Parathyroid adenoma (tissue), 2 donors: Measurements from ENCODE around the gene NEK9.

Experiments
- H2AFZ ChIP-seq: fragments of 300-600 bp; sonication (generic); one replicate; pipeline ENCODE4 v1.7.0; 2017; ENCODE audit warnings: antibody characterized with exemption, mild to moderate bottlenecking
- H3K27ac ChIP-seq: fragments of 300-600 bp; sonication (generic); one replicate; pipeline ENCODE4 v1.7.0; 2017
- H3K27me3 ChIP-seq: fragments of 300-600 bp; sonication (generic); one replicate; pipeline ENCODE4 v1.7.0; 2017; ENCODE audit warnings: low read length; ENCODE audit not compliant: control insufficient read depth, insufficient read depth
- H3K36me3 ChIP-seq: fragments of 300-600 bp; sonication (generic); one replicate; pipeline ENCODE4 v1.7.0; 2017; ENCODE audit warnings: low read length; ENCODE audit not compliant: control insufficient read depth, insufficient read depth
- H3K4me1 ChIP-seq: fragments of 300-600 bp; sonication (generic); one replicate; pipeline ENCODE4 v1.7.0; 2017; ENCODE audit warnings: control low read depth
- H3K4me2 ChIP-seq: fragments of 300-600 bp; sonication (generic); one replicate; pipeline ENCODE4 v1.7.0; 2017; ENCODE audit warnings: low read length
- H3K4me3 ChIP-seq: fragments of 300-600 bp; sonication (generic); one replicate; pipeline ENCODE4 v1.7.0; 2017; ENCODE audit warnings: low read depth, low read length
- H3K79me2 ChIP-seq: fragments of 300-600 bp; sonication (generic); one replicate; pipeline ENCODE4 v1.7.0; 2017; ENCODE audit warnings: control low read depth
- H3K9ac ChIP-seq: fragments of 300-600 bp; sonication (generic); one replicate; pipeline ENCODE4 v1.7.0; 2017; ENCODE audit warnings: mild to moderate bottlenecking
- H3K9me3 ChIP-seq: fragments of 300-600 bp; sonication (generic); one replicate; pipeline ENCODE4 v1.7.0; 2017; ENCODE audit warnings: low read length; ENCODE audit not compliant: control insufficient read depth
- TF ChIP-seq, protein P1 (sequence below): fragments of 300-600 bp; sonication (generic); IDR thresholded peaks from one replicate; pipeline ENCODE4 v1.7.0; 2017; ENCODE audit warnings: antibody characterized with exemption, mild to moderate bottlenecking
- donor health status: primary hyperparathyroidism.

Gene NEK9

DNA sequence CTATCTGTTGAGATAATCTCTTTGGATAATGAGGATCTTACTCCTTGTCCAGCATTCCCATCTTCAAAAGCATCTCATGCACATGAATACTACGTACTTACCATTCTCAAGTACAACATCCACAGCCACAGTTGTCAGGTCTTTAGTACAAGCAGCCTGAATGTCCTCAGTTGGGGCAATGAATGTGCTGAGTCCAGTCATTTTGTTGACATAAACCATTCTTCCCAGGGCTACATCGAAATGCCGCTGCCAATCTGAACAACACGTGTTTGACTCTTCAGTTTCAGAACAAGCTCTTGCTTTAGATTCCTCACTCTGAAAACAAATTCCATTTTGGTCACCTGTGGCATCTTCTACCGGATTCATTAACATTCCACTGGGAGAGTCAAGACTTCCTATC is 80.6 kb downstream of the NEK9 start:
- Histone ChIP-seq H3K4me1 (peaks cover 3% of the 10 kb centered on the region), H3K27ac (no peak overlapping the region), H2AFZ (no peak overlapping the region)

DNA sequence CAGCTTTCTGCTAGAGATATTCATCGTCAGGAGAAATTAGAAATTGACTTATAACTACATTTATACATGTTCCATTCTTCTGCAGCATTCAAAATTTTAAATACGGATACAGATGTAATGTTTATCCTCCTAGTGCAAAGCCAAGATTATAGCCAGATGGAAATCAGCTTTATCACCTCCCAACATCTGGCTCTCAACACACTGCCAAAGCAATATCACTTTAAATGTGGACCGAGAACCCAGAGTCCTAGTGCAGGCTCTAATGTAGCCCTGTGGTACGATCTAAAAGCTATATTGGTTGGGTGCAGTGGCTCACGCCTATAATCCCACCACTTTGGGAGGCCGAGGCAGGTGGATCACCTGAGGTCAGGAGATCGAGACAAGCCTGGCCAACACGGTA is 82.1 kb downstream of the NEK9 start:
- Histone ChIP-seq H3K36me3 (no peaks in the 10 kb centered on the region), H3K9ac (no peak overlapping the region), H3K4me3 (no peak overlapping the region), H3K4me1 (no peaks in the 10 kb centered on the region), H3K27me3 (no peaks in the 10 kb centered on the region), H2AFZ (no peak overlapping the region), H3K79me2 (peaks cover 3% of the 10 kb centered on the region), H3K27ac (no peak overlapping the region), H3K4me2 (peak overlapping the region; percentile 26), H3K9me3 (no peaks in the 10 kb centered on the region)
- TF ChIP-seq, protein P1, sequence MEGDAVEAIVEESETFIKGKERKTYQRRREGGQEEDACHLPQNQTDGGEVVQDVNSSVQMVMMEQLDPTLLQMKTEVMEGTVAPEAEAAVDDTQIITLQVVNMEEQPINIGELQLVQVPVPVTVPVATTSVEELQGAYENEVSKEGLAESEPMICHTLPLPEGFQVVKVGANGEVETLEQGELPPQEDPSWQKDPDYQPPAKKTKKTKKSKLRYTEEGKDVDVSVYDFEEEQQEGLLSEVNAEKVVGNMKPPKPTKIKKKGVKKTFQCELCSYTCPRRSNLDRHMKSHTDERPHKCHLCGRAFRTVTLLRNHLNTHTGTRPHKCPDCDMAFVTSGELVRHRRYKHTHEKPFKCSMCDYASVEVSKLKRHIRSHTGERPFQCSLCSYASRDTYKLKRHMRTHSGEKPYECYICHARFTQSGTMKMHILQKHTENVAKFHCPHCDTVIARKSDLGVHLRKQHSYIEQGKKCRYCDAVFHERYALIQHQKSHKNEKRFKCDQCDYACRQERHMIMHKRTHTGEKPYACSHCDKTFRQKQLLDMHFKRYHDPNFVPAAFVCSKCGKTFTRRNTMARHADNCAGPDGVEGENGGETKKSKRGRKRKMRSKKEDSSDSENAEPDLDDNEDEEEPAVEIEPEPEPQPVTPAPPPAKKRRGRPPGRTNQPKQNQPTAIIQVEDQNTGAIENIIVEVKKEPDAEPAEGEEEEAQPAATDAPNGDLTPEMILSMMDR: no peak

More for the DNA sequence above, 80.6 kb downstream of the NEK9 start:
- Histone ChIP-seq H3K9me3 (no peaks in the 10 kb centered on the region), H3K79me2 (peaks cover 6% of the 10 kb centered on the region), H3K4me2 (no peak overlapping the region), H3K9ac (no peak overlapping the region), H3K27me3 (no peaks in the 10 kb centered on the region), H3K4me3 (no peak overlapping the region), H3K36me3 (no peaks in the 10 kb centered on the region)
- TF ChIP-seq, protein P1: no peak

DNA sequence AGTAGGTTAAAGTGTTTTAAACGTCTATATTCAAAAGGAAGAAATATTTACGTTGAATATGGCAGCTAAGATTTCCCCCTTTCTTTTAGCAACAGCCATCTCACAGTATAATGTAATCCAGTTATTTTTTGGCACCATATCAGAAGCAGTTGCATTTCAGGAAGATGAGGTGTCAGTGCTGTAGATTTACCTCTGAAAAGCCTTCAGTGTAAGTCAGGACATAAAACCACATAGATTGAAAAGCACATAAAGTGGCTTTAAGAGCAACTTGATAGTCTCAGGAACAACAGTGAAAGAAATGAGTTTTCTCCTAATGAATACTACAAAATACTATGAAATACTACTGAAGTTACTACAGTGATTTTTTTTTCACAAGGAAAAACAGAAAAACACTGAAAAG is 82.5 kb downstream of the NEK9 start:
- H3K4me1 ChIP-seq: no peaks in the 10 kb centered on the region
- no peaks in the 10 kb centered on the region for H3K9me3 ChIP-seq
- no peaks in the 10 kb centered on the region for H3K36me3 ChIP-seq
- no peak overlapping the region for H3K4me2 ChIP-seq
- H2AFZ ChIP-seq: no peak overlapping the region
- no peaks in the 10 kb centered on the region for H3K27me3 ChIP-seq
- H3K27ac ChIP-seq: no peak overlapping the region
- TF ChIP-seq, protein P1: no peak
- no peak overlapping the region for H3K9ac ChIP-seq
- H3K79me2 ChIP-seq: peaks cover 3% of the 10 kb centered on the region
- H3K4me3 ChIP-seq: no peak overlapping the region

DNA sequence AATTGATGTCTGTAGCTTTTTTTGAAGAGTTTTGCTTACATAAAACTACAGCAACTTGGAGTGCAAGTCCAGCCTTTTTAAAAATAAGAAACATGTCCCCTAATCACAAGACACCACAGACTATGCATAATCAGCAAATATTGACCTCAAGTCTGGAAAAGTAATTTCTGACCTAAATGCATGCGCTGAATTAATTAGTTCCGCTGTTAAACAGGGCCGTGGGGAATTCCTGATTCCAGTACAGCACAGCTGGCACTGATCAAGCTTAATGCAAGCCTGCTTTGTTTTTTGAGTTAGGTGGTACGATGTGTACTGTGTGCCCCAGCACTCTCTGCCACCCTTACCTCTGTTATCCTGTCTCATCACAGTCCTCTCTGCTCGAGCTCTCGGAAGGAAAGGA is 84.8 kb downstream of the NEK9 start:
- H3K27ac ChIP-seq: no peak overlapping the region

DNA sequence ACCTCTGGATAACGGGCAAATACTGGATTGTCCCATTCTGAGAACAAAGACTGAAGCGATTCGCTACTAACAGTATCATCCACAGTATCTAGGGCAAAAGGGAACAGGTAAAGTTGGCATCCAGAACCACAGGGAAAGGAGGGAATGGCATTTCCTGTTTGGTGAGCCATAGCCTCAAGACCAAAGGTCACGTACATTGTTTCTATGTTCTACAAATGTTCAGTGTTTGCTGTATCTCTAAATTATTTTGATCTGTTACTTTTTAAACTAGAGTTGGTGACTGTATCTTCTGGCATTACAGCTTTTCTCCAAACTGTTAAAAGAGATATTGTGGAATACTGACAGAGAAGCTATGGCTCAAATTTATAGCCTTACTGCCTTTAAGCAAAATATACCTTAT is 85.2 kb downstream of the NEK9 start:
- TF ChIP-seq, protein P1: no peak
- H3K9ac ChIP-seq: no peak overlapping the region
- H3K27me3 ChIP-seq: no peaks in the 10 kb centered on the region
- no peaks in the 10 kb centered on the region for H3K79me2 ChIP-seq
- no peaks in the 10 kb centered on the region for H3K9me3 ChIP-seq
- H3K4me1 ChIP-seq: no peaks in the 10 kb centered on the region
- H3K27ac ChIP-seq: no peak overlapping the region
- H3K36me3 ChIP-seq: no peaks in the 10 kb centered on the region
- no peak overlapping the region for H3K4me3 ChIP-seq
- H3K4me2 ChIP-seq: no peak overlapping the region
- no peak overlapping the region for H2AFZ ChIP-seq

More for the DNA sequence above, 84.8 kb downstream of the NEK9 start:
- H3K9me3 ChIP-seq: no peaks in the 10 kb centered on the region
- H3K9ac ChIP-seq: no peak overlapping the region
- no peaks in the 10 kb centered on the region for H3K4me1 ChIP-seq
- no peaks in the 10 kb centered on the region for H3K27me3 ChIP-seq
- H3K4me3 ChIP-seq: no peak overlapping the region
- H3K36me3 ChIP-seq: no peaks in the 10 kb centered on the region
- H3K79me2 ChIP-seq: peaks cover 3% of the 10 kb centered on the region
- TF ChIP-seq, protein P1: no peak
- H2AFZ ChIP-seq: no peak overlapping the region
- no peak overlapping the region for H3K4me2 ChIP-seq
